K562 (cell line): Measurements from ENCODE around the gene RFX3.

ENCODE experiments used
- CTCF ChIP-seq, 3 experiments: IDR thresholded peaks in 2 of 3; conservative IDR thresholded peaks in 1 of 3; 2 replicates each; pipeline ENCODE4 v1.5.1; 2011 to 2012; ENCODE audit warnings: low read length in 3 of 3, mild to moderate bottlenecking in 3 of 3, control low read depth in 2 of 3, improper control_type of control experiment in 1 of 3, inconsistent platforms in 1 of 3, low read depth in 1 of 3, mixed read lengths in 1 of 3, moderate library complexity in 1 of 3; ENCODE audit not compliant: insufficient read depth in 2 of 3
- ZFP91 ChIP-seq: sonication (generic); formaldehyde crosslinking; IDR thresholded peaks from 2 replicates; pipeline ENCODE4 v1.8.0; 2022; ENCODE audit warnings: mild to moderate bottlenecking, missing genetic modification reagents

GRCh38 chr9:3285365-3286161 is 240.2 kb downstream of the RFX3 start:
- TF ChIP-seq CTCF (IDR thresholded peaks at IDR 0.05 in 2 of 3, conservative IDR thresholded peaks at IDR 0.05 in 1 of 3; ENCODE audit: insufficient read depth in 2 of 3, low read depth in 1 of 3, low read length in 3 of 3) (no peak), ZFP91 (CRISPR knock-in tag) (no peak)
